HG03060 (cell line): ENCODE results near the gene TMEM100.

Experiments
- ATAC-seq: cut with Tn5 transposase; IDR thresholded peaks from one replicate; pipeline ENCODE4 v1.9.1; 2021; ENCODE audit warnings: low read depth, moderate number of reproducible peaks; ENCODE audit not compliant: unreplicated experiment

The TMEM100 gene, protein sequence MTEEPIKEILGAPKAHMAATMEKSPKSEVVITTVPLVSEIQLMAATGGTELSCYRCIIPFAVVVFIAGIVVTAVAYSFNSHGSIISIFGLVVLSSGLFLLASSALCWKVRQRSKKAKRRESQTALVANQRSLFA

DNA sequence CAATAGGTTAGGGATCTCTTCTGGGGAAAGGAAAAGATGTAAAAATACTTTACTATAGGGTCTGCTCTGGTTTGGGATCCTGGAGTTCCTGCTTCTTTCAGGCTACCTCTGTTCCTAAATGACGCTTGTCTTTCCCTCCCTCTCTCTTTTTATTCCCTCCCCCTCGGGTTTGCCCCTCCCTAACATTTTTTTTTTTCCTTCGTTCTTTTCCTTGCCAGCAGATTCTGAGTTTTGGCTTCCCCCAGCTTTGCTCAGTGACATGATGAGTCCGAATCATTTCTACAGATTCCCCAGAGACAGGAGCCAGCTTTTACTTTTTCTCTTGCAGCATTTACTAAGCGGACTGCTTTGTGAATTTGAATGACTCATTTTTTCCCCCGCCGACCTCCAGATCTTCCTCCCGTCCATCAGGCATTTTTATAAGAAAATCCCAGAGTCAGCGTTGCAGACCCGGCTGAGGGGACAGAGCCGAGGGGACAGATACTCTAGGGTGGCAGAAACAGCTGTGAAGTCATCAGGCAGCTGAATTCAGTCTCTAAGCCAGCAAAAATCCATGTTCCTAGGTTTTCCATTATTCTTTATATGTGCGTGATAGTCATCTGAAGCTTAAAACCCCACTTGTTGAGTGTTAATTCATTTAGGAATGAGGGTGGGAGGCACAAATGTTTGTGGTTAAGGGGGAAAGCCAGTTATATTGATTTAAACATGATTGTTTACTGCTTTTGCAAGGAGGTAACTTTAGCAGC is at the start of gene TMEM100:
Gene TMEM100, minus strand, starts transcription at position 123 of the 746 bp plus-strand sequence. CDS start 1,794 bp downstream, outside the sequence.
- ATAC-seq = no peak

DNA sequence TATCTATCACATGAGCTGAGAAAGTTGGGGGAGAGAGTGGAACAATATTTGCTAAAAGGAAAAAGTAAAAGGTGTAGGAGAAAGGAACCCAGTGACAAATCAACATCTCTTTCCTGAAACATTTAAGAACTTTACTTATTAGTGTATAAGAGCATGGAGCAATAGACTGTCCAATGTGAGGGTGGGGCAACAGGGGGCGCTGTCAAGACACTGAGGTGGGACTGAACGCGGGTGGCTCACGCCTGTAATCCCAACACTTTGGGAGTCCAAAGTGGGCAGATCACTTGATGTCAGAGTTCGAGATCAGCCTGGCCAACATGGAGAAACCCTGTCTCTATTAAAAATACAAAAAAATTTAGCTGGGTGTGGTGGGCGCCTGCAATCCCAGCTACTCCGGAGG is 49.4 kb upstream of the TMEM100 start:
- ATAC-seq = no peak

DNA sequence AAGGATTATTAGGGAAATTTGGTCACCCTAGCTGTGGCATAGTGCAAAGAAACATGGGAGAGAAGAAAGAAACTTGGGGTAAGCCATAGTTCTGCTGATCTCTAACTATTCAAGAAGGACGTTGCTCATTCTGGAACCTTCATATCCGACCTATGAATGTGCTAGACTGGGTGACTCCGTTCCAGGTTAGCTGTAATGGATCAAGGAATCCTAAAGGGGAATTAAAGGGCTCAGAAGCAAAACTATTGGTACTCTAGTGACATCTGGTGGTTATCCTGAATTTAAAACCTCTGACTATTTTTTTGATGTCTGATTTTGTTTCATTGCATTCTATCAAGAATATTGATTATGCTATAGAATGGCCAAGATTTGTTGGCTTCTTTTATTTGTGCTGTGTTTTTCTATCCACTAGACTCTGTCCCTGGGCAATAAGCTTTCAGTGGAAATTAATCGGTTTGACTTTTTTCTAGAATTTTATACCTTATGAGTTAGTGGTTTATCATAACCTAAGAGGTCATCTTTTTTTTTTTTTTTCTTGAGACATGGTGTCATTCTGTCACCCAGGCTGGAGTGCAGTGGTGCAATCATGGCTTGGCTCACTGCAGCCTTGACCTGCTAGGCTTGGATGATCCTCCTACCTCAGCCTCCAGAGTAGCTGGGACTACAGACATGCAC is 47.7 kb upstream of the TMEM100 start:
- ATAC-seq = no peak

DNA sequence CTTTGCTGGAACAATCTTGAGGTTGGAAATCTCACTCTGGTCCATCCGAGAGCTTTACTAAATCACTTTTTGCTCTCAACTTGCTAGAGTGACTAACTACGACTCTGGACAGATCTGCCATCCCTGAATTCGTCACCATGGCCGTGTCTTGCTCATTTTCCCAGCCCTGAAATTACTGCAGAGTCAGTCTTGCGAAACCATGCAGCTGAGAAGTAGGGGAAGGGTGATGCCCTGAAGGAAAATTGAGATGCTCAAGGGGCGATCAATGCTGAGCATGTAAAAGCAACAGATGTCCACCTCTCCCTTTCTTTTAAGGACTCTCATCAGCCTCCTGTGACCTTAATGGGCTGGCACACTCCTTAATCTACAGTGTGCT is 46.9 kb upstream of the TMEM100 start:
- ATAC-seq = no peak

DNA sequence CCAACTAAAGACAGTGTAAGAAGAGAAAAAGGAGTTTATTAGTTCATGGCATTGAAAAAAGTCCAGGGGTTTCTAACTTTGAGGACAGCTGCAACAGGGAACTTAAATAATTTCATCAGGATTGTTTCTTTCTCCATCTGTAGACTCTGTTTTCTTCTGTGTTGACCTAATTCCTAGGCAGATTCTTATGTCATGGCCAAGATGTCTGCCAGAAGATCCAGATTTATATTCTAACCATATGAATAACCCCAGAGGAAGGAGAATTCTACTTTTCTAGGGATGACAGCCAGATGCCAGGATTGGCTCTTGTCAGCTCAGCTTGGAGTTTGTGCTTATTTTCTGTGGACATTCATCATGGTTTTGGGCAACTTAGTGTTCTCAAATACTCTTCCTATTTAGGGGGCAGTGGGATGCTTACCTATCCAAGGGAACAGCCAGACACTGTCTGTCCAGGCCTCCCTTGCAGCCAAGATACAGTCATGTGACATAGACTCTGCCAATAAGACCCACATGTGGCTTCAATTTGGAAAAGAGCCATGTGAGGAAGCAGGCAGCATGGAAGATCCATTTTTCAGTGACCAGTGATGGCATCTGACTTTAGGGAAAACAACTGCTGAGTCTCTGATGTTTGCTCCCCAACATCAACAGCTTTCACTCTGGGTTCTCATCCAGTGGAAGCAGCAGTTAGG is 46.4 kb upstream of the TMEM100 start:
- ATAC-seq = no peak

DNA sequence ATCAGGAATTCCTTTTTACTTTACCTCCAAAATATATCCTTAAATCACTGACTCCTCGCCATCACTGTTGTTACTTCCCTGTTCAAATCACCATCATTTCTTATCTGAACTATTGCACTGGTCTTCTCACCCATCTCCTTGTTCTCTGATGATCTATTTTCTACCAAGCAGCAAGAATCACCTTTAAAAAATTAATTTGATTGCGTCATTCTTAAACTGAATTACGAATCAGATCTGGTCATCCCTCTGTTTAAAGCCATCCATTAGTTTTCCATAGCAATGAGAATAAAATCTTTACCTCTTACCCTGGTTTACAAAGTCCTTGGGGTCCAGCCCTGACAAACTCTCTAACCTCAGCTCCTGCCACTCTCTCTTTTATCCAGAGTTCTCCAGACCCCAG is 42.8 kb upstream of the TMEM100 start:
- ATAC-seq = no peak

DNA sequence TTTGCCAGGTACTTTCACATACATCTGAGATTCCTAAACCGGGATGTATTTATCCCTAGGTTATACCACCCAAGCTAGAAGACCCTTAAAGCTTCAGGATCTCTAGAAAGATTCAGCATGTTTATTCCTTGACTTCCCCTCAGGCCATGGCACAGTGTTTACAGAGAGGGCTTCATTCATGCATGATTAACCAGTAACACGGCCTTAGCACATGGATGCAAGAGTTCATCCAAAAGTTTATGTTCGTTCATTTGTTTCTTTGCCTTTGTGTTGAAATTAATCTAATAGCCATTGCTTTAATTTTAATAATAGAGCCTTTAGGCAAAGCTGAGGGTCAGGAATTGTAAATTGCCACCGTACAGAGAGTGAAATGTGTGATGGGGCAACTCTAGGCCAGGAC is 41.9 kb upstream of the TMEM100 start:
- ATAC-seq = no peak

DNA sequence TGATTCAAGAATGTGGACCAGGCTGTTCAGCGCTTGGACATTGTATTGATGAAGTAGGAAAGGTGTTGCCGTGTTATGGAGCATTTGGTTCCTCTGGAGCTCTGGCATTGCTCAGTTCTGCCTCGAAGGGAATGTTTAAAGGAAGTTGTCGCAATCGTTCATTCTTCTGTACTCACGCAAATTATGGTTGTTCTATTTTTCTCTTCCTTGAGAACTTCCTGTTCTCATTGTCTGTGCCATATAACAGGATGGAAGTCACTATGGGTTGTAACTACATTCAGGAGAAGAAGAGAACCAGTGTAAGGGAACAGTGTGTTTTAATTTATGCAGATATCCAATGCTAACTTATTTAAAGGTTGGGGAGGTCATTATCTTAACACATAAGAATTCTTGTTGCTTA is 41.2 kb upstream of the TMEM100 start:
- ATAC-seq = no peak

DNA sequence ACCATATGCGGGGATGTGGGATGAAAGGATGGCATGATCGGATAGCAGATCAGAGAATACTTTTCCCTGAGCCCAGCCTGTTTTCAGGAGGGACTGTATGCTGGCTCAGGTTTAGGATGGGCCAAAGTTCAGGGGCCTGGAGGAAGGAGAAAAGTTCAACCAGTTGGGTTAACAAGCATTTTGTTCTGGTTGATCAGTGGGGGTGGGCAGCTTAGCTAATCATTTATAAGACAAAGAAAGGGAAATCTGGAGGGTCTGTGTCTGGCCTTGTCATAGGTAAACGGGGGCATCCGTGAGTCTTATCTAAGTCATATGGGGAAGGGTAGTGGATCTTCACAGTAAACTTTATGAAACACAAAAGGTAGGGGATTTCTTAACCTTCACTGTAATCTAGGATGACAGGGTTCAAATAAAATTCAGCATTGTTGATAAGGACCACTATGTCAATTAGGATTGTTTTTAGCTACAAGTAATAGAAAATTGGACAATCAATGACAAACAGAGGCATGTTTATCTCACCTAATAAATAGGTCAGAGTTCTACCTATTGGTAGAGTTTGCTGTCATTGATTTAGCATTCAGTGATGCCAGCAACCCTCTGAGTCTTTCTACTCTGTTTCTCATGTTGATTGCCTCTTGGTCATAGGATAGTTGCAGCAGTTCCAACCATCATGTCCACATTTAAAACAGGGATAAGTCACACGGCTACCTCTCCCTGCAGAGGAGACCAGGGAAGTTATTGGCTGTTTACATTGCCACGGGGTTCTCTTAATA is 39.6 kb upstream of the TMEM100 start:
- ATAC-seq = no peak

DNA sequence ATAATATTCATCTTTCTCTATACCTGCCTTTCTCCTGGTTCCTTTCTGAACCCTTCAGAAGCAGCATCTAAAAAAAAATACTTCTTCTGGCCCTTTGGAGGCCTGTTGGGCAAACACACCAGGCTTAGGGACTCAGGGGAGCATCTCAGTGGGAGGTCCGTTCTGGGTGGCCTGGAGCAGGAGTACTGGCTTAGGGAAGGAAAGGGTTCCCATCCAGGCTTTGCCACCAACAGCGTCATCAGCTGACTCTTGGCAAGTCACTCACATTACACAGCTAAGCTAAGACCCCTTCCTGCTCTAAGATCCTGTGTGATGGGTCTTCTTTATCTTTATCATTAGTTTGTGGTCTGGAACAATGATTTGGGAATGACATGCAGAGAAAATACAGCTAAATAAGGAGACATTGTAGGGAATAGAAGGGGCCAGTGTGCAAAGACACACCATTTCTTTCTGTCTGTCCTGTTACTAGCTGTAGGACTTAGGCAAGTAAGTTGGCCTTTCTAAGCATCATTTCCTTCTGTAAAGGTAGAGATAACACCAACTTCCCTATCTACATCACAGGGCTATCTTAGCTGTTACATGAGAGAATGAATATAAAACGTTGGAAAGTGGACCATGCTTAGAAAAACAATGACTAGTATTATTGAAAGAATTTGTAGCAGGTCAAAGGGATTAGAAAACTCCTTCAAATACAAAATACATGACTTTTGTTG is 38.1 kb upstream of the TMEM100 start:
- no peak for ATAC-seq

DNA sequence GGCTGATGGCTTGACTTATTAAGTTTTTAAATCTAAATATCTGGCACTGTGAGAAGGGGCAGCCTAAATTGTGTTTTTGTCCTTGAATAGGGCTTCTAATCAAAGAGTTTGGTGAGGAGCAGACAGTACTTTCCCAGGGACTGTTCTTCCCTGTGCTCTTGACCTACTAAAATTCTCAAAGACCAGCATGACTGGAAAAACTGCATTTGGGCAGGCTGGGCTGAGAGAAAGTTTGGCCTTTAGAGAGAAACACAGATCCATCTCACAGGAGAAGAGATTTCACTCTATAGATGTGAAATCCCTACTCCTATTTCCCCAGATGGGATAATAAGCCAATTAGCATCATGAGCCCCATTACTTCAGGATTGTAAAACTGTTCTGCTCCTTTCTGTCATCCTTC is 35.5 kb upstream of the TMEM100 start:
- no peak for ATAC-seq

DNA sequence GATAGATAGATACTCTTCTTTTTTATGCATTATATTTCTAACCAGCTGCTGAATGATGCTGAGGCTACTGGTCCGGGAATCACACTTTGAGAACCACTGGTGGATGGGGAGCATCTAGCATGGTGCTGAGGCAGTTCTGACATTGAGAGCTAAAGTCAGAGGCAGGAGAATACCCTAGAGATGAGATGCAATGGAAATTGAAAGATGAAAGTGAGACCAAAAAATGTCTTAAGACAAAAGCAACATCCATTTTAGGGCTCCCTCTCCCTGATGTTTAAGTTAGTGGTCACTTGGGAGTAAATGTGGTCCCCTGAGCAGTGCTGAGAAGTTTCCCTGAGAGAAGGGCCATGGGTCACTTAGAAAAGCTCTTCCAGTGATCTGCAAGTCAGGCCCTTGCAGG is 35.0 kb upstream of the TMEM100 start:
- ATAC-seq = no peak

DNA sequence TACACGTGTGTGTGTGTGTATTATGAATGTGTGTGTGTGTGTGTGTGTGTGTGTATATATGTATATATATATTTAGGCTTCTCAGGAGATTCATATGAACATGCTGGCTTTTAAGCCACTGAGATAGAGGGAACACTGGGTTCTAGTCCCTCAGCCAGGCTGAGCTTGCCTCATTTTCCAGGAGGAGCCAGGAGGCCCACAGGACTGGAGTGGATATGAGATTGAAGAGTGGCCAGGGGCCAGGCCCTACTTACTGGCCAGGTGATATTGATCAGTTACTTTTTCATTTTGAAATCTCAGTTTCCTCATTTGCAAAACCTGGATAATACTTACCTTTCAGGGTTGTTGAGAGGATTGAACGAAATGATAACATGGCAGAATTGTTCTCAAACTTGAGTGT is 34.0 kb upstream of the TMEM100 start:
- no peak for ATAC-seq

DNA sequence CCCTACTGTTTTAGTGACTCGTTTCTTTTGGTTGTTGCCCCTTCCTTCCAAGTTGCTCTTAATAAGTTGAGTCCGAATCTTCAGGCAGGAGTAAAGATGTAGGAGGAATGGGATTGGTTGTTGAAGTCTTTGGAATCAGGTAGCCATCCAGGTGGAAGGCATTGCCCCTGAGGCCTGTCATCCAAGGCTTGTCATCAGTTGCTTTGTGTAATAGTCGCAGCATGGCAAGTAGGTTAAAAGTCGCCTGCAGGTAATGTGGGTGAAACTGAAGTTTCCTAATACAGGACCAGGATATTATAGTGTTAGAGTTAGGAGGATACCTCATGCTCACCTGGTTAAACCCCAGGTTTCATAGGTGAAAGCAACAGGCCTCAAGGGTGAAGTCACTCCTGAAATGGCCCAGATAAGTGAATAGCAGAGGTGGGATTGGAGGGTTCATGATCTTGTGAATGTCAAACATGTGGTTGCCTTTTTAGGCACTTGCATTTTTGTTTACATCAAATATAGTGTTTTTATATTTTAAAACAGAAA is 29.1 kb upstream of the TMEM100 start:
- ATAC-seq = no peak

DNA sequence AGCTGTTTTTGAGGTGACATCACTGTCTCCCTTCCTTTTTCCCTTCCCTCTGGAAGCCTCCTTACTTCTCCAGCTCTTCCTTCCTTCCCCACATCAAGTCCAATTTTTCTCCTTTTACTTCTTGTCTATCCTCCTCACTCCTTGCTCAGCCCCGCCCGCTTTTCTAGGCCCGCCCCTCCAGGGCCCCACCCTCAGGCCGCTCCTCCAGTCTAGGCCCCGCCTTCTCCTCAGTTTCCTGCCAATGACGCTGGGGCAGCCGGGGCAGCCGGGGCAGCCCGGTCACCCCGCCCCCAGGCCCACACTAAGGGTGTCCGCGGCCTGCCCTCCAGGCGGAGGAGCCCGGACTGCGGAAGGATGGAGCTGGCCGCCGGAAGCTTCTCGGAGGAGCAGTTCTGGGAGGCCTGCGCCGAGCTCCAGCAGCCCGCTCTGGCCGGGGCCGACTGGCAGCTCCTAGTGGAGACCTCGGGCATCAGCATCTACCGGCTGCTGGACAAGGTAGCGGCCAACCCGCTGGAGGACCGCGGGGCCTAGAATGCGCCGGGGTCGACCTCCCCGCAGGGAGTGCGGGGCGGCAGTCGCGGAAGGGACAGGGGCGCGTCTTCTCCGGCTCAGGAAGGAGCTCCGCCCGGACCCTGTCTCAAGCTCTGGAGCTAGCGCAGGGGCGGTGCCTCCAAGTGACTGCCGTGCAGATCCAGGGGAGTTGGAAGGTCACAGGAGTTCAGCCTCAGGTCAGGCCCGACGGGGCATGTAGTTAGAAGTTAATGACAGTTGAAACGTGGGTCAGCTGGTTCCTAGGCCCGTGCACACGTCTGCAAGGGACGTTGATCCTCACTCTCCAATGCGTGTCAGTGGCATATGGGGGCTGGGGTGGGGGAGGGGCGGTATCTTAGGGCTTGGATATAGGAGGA is 28.3 kb upstream of the TMEM100 start, which contains the start of gene PCTP:
Gene PCTP, plus strand, starts transcription at position 302 of the 908 bp plus-strand sequence. Its CDS starts 53 bp downstream, at position 355.
- ATAC-seq = peak; percentile 88

DNA sequence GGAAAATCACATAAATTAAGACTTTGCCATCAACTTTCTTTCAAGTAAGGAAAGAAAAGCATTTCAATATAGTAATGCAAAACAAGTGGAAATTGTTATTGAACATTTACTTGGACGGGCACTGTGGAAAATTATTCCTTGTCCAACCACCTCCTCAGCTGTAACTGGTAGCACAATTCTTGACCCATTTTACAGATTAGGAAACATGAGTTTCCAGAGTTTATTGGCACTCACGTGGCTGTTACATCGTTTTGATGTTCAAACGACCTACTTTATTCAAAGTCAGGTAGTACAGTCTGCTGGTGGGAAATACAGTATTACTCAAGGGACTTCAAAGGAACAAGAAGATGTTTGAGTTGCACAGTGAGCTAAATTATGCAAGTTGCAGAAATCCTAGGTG is 27.3 kb upstream of the TMEM100 start:
- no peak for ATAC-seq

DNA sequence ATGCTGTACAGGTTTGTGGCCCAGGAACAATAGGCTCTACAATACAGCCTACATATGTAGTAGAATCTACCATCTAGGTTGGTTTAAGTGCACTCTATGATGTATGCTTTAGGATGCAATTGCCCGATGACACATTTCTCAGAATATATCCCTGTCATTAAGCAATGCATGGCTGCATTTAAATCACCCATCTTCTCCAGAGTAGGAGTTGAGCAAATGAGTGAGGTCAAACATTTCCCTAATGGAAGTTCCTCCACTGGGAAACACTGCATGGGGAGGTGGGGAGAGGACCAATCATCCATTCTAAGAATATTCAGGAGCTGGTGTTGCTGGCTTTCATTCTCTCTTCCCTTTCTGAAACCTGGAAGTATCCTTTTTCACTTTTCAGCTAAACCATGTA is 26.2 kb upstream of the TMEM100 start:
- ATAC-seq = no peak

DNA sequence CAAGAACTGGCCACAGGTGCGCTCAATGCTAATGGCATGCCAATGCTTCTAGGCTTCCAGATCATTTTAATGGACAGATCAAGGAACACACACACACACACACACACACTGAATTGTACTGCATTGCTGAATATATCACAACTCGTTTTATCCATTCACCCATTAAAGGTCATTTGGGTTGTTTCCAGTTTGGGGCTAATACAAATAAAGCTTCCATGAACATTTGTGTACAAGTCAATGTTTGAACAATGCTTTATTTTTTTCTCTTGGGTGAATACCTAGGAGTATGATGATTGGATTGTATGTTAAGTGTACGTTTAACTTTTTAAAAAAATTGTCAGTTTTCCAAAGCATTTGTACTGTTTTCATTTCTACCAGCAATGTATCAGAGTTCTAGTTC is 24.5 kb upstream of the TMEM100 start:
- no peak for ATAC-seq

DNA sequence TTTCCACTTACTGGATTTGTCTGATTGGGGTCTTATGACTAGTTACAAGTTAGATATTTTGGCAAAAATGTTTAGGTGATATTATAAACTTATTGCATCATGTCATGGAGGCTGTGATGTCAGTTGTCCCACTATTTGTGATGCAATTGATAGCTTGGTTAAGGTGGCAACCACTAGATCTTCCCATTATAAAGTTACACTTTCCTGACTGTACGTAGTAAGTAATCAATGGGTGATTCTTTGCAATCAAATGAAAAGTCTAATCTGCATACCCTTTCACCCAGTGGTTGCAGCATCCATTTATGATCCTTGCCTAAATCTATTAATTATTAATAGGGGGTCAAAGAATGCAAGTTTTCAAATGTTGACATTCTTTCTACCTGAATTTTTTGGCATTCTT is 23.8 kb upstream of the TMEM100 start:
- ATAC-seq = no peak
